Gastrocnemius medialis (tissue), 4 donors: ENCODE results near the gene ATF1. TPM values are rescaled to one million over a fixed set of nuclear protein-coding genes. Genes with fewer than 3 reads are reported as not detected.
"Not testable (repeated sequence)": the region's sequence is repeated elsewhere in the genome, so short reads cannot be mapped to it uniquely, and the experiment has no call there.

Experiments
- ATAC-seq, 2 donors: fragments of 150-250 bp; one replicate each; pipeline ENCODE4 v1.9.1; 2016
- DNase-seq, 2 donors: peaks; one replicate each; pipeline ENCODE4 v3.0.0-alpha.2; 2019
- H3K27ac ChIP-seq, 4 donors: fragments of 200-600 bp; sonication (generic); 1 replicate in 1 of 4; 2 replicates in 3 of 4; pipeline ENCODE4 v1.5.1; 2016 to 2018; ENCODE audit warnings: mild to moderate bottlenecking in 2 of 4, moderate library complexity in 1 of 4
- H3K27me3 ChIP-seq, 3 donors: fragments of 200-600 bp; sonication (generic) in 2 of 3; 1 replicate in 1 of 3; 2 replicates in 2 of 3; pipeline versions ENCODE4 v1.5.1 to v1.6.0; 2016 to 2019; ENCODE audit warnings: mild to moderate bottlenecking in 1 of 3, moderate library complexity in 1 of 3
- H3K36me3 ChIP-seq, 2 donors: fragments of 200-600 bp; sonication (generic) in 1 of 2; one replicate each; pipeline ENCODE4 v1.5.1; 2017 to 2018
- H3K4me1 ChIP-seq, 2 donors: fragments of 200-600 bp; sonication (generic) in 1 of 2; one replicate each; pipeline ENCODE4 v1.5.1; 2016 to 2017; ENCODE audit warnings: mild to moderate bottlenecking in 2 of 2
- H3K4me3 ChIP-seq, 4 donors: fragments of 200-600 bp; sonication (generic) in 3 of 4; 1 replicate in 1 of 4; 2 replicates in 3 of 4; pipeline ENCODE4 v1.5.1; 2016 to 2019; ENCODE audit warnings: mild to moderate bottlenecking in 2 of 4
- H3K9me3 ChIP-seq, 3 donors: fragments of 200-600 bp; sonication (generic) in 2 of 3; 1 replicate in 1 of 3; 2 replicates in 2 of 3; pipeline ENCODE4 v1.5.1; 2016 to 2019
- POLR2A ChIP-seq, 2 donors: fragments of 450-650 bp; IDR thresholded peaks; one replicate each; pipeline ENCODE4 v1.6.1; 2017; ENCODE audit warnings: antibody characterized with exemption in 2 of 2, mild to moderate bottlenecking in 2 of 2, moderate library complexity in 2 of 2
- in situ Hi-C, 4 donors: fragments of 200-750 bp; cut with MboI; loops; one replicate each; pipeline versions ENCODE4 v1.15.0 to v1.8.0; 2017; ENCODE audit warnings: low sequenced_read_pairs in 4 of 4
- intact Hi-C: fragments of 100-400 bp; cut with DNase I; formaldehyde crosslinking; loops from one replicate; pipeline ENCODE4 v1.15.1; 2023; ENCODE audit warnings: low total_unique reads
- total RNA-seq, 4 donors: library from RNA; depleted of rRNA; stranded (reverse); fragments of >200 nt; gene quantifications; one replicate each; pipeline versions ENCODE4 v1.1.0 to v1.2.3, GENCODE V29; 2016
- TF ChIP-seq, protein P1 (sequence below), 5 experiments: fragments of 450-650 bp in 3 of 5; fragments of 200-600 bp in 2 of 5; sonication (generic) in 2 of 5; IDR thresholded peaks in 4 of 5; conservative IDR thresholded peaks in 1 of 5; 1 replicate in 4 of 5; 2 replicates in 1 of 5; pipeline ENCODE4 v1.5.1; 2016 to 2019; ENCODE audit warnings: antibody characterized with exemption in 5 of 5, mild to moderate bottlenecking in 3 of 5, moderate library complexity in 3 of 5

ATF1 gene
- total RNA-seq, 4 donors from 2014 or later, result 16.4 to 44.5 (median 37.5) TPM

DNA sequence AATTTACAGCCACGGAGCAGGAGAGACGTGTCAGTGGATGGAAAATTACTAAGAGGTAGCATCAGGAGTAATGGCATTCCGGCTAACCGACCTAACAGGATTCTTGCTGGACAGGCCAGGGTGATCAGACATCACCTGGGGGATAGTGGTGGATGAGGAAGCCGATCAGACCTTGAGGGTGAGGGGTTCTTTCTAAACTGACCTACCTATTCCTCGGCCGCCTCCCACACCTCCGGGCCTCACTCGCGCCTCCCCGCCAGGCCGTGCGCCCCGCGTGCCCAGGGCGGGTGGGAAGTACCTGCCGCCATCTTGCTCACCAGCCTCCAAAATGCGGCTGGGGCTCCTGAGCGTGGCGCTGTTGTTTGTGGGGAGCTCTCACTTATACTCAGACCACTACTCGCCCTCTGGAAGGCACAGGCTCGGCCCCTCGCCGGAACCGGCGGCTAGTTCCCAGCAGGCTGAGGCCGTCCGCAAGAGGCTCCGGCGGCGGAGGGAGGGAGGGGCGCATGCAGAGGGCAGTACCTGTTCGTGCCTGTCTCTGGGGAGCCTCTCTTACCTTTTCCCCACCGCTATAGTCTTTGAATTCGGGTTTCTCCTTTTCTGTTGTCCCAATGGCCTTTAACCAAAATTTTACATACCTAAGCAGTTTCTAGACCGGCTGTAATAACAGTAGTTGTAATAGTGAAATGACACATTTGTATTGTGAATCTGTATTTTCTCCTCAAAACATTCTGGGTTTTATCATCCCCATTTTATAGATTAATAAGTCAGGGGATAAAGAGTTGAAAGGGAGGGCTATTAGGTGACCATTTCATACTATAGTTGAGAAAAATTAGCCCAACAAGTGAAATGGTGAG, 79.0 kb downstream of the ATF1 start, which contains the start of gene TMPRSS12:
Gene TMPRSS12 (plus strand): TSS at position 290 of the 857 bp plus-strand sequence. CDS start 39 bp downstream, at position 329.
- ATAC-seq (peak in 1 of 2 donors; percentile 46), DNase-seq (no peak)
- no peaks in the 10 kb centered on the region for H3K36me3 ChIP-seq
- H3K27ac ChIP-seq, result no peak within 1 kb of the TSS
- in situ Hi-C loops (loop anchor here in 1 of 4 donors (25.0 kb wide), 1 partner anchor 494 kb away; the partner anchor contains the start of gene CELA1), intact Hi-C loops (no loop called here)
- peak within 1 kb of the TSS in 3 of 4 donors; percentile 16 to 24 (median 22) for H3K4me3 ChIP-seq
- H3K27me3 ChIP-seq, result no peaks in the 10 kb centered on the region
- H3K9me3 ChIP-seq, result no peaks in the 10 kb centered on the region
- TF ChIP-seq POLR2A (IDR thresholded peaks at IDR 0.05), result no peak
- TF ChIP-seq, protein P1, sequence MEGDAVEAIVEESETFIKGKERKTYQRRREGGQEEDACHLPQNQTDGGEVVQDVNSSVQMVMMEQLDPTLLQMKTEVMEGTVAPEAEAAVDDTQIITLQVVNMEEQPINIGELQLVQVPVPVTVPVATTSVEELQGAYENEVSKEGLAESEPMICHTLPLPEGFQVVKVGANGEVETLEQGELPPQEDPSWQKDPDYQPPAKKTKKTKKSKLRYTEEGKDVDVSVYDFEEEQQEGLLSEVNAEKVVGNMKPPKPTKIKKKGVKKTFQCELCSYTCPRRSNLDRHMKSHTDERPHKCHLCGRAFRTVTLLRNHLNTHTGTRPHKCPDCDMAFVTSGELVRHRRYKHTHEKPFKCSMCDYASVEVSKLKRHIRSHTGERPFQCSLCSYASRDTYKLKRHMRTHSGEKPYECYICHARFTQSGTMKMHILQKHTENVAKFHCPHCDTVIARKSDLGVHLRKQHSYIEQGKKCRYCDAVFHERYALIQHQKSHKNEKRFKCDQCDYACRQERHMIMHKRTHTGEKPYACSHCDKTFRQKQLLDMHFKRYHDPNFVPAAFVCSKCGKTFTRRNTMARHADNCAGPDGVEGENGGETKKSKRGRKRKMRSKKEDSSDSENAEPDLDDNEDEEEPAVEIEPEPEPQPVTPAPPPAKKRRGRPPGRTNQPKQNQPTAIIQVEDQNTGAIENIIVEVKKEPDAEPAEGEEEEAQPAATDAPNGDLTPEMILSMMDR (IDR thresholded peaks at IDR 0.05 in 4 of 5, conservative IDR thresholded peaks at IDR 0.05 in 1 of 5), result no peak
- H3K4me1 ChIP-seq, result no peaks in the 10 kb centered on the region

DNA sequence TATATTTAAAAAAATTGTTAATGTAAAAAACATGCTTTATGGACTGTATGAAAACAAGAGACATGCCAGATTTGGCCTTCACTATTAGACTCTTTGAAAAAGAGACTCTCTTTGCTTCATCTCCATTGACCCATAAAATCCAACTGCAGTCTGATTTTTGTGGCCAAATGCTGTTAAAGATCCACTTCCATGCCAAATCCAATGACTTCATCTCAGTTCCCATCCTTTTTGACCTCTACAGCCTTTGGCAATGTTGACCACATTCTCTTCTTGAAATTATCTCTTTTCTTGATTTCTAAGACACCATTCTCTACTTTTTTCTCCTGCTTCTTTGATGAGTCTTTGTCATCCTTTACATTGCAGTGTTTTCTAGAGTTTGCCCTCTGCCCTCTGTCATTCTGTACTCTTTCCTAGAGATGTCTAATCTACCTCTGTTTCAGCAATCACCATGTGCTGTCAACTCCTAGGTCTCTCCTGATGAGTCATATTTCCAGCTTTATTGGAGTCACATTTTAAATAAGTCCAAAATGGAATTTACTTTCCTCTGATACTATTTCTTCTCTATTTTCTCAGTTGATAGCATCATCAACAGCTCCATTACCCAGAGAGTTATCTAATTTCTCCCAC, 81.2 kb downstream of the ATF1 start:
- Histone ChIP-seq H3K27ac (no peak overlapping the region), H3K4me3 (no peak overlapping the region), H3K4me1 (peaks cover 16 to 18% of the 10 kb centered on the region in 2 donors), H3K9me3 (no peaks in the 10 kb centered on the region), H3K27me3 (no peaks in the 10 kb centered on the region), H3K36me3 (no peaks in the 10 kb centered on the region)
- TF ChIP-seq, protein P1 (IDR thresholded peaks at IDR 0.05 in 4 of 5, conservative IDR thresholded peaks at IDR 0.05 in 1 of 5), result no peak
- TF ChIP-seq POLR2A (IDR thresholded peaks at IDR 0.05), result no peak
- in situ Hi-C loops (loop anchor here in 1 of 4 donors (25.0 kb wide), 1 partner anchor 492 kb away; the partner anchor contains the start of gene CELA1), intact Hi-C loops (no loop called here)
- no peak for DNase-seq
- no peak for ATAC-seq

DNA sequence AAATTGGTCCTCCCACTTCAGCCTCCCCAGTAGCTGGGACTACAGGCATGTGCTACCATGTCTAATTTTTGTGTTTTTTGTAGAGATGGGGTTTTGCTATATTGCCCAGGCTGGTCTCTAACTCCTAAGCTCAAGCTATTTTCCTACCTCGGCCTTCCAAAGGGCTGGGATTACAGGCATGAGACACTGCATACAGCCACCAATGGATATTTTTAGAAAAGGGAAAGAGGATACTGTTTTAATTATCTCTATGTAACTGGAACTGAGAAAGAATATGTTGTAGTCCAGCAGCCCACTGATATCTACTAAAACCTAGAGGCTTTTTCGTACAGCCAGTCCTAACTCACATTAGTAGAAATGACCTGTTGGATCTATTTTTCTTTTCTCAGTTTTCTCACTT, 85.1 kb downstream of the ATF1 start:
- DNase-seq (no peak), ATAC-seq (peak; percentile 65 to 96)
- intact Hi-C loops (no loop called here), in situ Hi-C loops (loop anchor here in 1 of 4 donors (25.0 kb wide), 1 partner anchor 488 kb away; the partner anchor contains the start of gene CELA1)
- Histone ChIP-seq H3K4me1 (peaks cover 16 to 18% of the 10 kb centered on the region in 2 donors), H3K27ac (peak overlapping the region in 2 of 4 donors; percentile 6 to 70), H3K27me3 (no peaks in the 10 kb centered on the region), H3K9me3 (no peaks in the 10 kb centered on the region), H3K4me3 (no peak overlapping the region), H3K36me3 (no peaks in the 10 kb centered on the region)
- TF ChIP-seq, protein P1 (IDR thresholded peaks at IDR 0.05 in 4 of 5, conservative IDR thresholded peaks at IDR 0.05 in 1 of 5), result no peak
- no peak for TF ChIP-seq POLR2A (IDR thresholded peaks at IDR 0.05)

DNA sequence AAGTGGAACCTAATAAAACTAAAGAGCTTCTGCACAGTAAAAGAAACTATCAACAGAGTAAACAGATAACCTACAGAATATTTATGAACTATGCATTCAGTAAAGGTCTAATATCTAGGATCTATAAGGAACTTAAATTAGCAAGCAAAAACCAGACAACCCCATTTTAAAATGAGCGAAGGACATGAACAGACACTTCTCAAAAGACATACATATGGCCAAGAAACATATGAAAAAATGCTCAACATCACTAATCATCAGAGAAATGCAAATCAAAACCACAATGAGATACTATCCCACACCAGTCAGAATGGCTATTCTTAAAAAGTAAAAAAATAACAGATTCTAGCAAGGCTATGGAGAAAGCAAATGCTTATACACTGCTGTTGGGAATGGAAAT, 91.3 kb downstream of the ATF1 start:
- intact Hi-C loops, H3K36me3 ChIP-seq, H3K4me3 ChIP-seq, H3K4me1 ChIP-seq, H3K9me3 ChIP-seq, DNase-seq, ATAC-seq, in situ Hi-C loops, H3K27ac ChIP-seq, H3K27me3 ChIP-seq: not testable (repeated sequence)

DNA sequence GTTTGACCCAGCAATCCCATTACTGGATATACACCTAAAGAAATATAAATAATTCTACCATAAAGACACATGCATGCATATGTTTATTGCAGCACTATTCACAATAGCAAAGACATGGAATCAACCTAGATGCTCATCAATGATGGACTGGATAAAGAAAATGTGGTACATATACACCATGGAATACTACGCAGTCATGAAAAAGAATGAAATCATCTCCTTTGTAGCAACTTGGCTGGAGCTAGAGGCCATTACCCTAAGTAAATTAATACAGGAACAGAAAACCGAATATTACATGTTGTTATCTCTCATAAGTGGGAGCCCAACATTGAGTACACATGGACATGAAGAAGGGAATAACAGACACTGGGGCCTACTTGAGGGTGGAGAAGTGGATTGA, 91.8 kb downstream of the ATF1 start:
- ATAC-seq, H3K9me3 ChIP-seq, H3K27me3 ChIP-seq, H3K4me1 ChIP-seq, H3K36me3 ChIP-seq, H3K27ac ChIP-seq, H3K4me3 ChIP-seq, DNase-seq, in situ Hi-C loops, intact Hi-C loops: not testable (repeated sequence)
